ENCODE results near the gene OR11H6.
"Not testable (repeated sequence)": the region's sequence is repeated elsewhere in the genome, so short reads cannot be mapped to it uniquely, and the experiment has no call there.

The OR11H6 gene, protein sequence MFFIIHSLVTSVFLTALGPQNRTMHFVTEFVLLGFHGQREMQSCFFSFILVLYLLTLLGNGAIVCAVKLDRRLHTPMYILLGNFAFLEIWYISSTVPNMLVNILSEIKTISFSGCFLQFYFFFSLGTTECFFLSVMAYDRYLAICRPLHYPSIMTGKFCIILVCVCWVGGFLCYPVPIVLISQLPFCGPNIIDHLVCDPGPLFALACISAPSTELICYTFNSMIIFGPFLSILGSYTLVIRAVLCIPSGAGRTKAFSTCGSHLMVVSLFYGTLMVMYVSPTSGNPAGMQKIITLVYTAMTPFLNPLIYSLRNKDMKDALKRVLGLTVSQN

DNA sequence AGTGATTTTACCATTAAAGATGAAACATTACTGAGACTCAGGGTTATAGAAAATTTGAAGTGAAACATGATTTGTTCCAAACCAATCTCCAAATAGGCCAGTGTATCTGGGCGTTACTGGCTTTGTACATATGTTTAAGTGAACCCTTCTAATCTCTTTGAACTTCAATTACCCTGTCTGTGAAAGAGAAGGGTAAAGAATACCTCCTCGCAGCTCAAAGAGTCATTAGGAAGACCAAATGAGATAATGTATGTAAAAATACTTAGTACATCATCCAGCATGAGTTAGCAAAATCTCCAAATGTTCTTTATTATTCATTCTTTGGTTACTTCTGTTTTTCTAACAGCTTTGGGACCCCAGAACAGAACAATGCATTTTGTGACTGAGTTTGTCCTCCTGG is at the start of gene OR11H6:
OR11H6 (plus strand) TSS at position 301 of the 400 bp plus-strand sequence; CDS start at position 301, 0 bp downstream.
- no peak for DNase-seq (ENCODE audit: low read depth)

DNA sequence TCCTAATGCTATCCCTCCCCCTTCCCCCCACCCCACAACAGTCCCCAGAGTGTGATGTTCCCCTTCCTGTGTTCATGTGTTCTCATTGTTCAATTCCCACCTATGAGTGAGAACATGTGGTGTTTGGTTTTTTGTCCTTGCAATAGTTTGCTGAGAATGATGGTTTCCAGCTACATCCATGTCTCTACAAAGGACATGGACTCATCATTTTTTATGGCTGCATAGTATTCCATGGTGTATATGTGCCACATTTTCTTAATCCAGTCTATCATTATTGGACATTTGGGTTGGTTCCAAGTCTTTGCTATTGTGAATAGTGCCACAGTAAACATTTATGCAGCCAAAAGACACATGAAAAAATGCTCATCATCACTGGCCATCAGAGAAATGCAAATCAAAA is 49.3 kb upstream of the OR11H6 start:
- not testable (repeated sequence) for DNase-seq (ENCODE audit: low read depth)

DNA sequence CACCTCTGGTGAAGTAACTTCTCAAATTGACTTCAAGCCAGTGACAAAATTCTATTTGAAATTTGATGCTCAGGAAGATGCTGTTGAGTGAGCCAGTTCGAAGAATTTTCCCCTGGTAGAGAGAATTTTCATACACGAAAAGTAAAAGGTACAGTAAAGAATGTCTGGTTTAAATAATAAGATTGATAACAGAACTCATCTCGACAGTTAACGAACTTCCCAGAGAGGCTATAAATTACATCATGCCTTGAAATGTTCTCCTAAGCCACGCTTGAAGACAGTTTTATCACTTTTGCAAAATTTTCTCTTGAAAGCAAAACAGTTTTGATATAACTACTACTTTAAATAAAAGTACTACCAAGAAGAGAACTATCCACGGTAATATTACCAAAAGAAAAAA is 47.2 kb upstream of the OR11H6 start:
- no peak for DNase-seq (ENCODE audit: low read depth)

DNA sequence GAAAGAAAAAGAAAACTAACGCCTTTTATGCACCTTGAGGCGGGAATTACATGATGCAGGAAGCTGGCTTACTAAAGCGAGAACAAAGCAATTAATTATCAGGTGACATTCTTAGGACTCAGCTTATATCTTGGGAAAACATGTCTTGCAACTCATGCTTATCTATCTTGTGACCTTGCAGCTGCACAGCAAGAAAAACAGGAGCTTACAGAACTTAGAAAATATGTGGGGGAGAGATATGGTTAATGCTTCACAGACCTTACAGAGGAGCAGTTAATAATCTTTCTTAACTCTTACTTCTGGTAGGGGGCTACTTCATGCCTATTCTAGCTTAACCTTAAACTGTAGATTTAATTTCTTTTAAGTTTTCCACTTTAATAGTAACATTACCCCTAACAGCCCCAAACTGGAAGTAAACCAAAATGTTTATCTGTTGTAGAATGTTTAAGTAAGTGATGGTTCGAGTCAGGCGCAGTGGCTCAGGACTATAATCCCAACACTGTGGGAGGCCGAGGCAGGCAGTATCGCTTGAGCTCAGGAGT is 46.0 kb upstream of the OR11H6 start:
- no peak for DNase-seq (ENCODE audit: low read depth)

DNA sequence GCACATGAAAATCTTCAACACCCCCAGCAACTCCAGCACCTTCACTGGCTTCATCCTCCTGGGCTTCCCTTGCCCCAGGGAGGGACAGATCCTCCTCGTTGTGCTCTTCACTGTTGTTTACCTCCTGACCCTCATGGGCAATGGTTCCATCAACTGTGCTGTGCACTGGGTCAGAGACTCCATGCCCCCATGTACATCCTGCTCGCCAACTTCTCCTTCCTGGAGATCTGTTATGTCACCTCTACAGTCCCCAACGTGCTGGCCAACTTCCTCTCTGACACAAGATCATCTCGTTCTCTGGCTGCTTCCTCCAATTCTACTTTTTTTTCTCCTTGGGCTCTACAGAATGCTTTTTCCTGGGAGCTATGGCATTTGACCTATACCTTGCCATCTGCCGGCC is 44.3 kb upstream of the OR11H6 start:
- no peak for DNase-seq (ENCODE audit: low read depth)

DNA sequence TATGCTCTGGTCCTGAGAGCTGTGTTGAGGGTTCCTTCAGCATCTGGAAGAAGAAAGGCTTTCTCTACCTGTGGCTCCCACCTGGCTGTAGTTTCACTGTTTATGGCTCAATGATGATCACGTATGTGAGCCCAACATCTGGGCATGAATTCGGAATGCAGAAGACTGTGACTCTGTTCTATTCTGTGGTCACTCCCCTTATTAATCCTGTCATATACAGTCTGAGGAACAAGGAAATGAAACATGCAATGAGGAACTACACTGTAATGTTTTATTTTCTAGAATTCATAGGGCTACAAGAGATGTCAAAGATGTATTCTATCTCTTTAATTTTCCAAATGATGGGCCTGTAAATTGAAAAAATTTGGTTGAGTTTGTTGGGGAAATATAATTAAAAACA is 43.6 kb upstream of the OR11H6 start:
- DNase-seq (ENCODE audit: low read depth): no peak

DNA sequence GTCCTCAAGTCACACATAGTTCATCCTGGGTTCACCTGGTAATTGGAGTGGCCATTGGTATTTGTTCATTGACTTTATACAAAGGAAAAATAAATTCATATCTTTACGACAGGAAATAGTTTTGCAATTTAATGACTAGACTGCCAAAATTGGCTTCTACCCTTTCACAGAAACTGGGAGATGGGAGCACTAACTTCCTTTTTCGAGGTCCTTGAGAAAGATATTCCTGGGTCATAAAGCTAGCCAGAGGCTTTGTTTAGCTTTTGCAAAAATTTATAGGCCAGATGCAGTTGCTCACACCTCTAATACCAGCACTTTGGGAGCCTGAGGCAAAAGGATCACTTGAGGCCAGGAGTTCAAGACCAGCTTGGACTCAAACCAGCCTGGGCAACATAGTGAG is 43.0 kb upstream of the OR11H6 start:
- DNase-seq (ENCODE audit: low read depth): no peak

DNA sequence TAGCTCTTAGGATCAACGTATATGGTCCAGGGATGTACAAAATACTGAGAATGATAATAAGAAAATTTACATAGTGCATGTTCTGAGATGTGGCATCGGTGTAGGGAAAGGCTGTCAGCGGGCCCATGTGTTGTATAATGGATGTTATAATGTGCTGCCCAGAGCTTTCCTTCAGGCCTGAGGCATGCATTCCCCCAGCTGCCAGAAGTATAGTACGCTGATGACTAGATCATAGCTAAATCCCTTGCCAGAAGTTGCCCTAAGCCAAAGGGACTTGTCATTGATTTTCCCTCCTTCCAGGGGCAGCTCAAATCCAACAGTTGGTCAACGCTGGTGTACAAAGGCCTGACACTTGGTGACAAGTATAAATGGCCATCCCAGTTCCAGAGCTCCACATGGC is 39.3 kb upstream of the OR11H6 start:
- no peak for DNase-seq (ENCODE audit: low read depth)

DNA sequence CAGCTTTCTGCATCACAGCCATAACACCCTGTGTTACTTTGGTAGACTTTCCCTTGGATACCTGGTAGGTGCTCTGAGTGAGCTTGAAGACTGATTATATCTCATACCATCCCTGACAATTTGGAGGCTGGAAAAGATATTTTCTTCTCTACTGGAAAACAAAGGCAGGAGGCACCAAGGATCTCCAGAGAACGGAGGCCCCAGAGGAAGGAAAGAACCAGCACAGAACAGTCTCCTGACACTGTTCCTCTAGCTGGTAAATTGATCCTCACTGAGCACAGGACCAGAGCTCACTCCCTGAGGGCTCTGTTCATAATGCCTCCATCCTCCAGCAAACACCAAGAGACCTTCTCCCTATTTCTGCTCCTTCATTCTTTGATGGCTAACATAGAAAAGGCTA is 32.9 kb upstream of the OR11H6 start, which contains the start of gene OR11G2:
OR11G2 (plus strand) TSS at position 301 of the 400 bp plus-strand sequence. CDS start 6,542 bp downstream, outside the sequence.
- no peak for DNase-seq (ENCODE audit: low read depth)

DNA sequence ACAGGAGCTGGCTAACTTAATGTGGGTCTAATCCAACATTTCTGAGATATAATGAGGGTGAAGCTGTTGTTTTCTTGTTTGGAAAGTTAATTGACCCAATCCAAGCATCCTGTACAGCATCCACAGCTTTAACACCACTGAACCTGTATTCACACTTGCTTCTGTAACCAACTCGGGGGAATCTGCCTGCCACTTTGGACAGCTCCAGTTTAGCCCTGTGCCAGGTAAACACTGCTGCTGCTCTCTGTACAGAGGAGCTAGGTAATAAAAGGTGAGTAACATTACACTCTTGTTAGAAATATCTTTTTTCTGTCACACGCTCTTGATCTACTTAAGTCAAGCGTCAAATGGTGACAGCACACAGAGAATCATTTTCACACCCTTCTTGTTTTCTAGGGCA is 32.1 kb upstream of the OR11H6 start:
- DNase-seq (ENCODE audit: low read depth): no peak

DNA sequence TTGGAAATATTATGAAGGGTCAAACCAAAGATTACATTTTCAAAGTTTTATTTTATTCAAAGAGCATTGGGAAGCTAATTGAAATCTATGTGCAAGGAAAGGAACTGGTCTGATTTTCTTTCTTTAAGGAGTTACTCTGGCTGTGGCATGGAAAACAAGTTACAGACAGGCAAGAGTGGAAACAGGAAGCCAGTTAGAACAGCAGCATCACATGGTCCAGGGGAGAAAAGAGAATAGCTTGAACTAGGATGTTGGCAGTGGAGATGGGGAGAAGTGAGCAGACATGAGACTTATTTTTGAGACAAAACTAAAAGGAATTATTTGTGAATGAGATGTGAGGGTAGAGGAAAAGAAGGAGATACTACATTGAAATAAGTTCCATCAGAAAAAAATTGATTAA is 29.4 kb upstream of the OR11H6 start:
- DNase-seq (ENCODE audit: low read depth): no peak

DNA sequence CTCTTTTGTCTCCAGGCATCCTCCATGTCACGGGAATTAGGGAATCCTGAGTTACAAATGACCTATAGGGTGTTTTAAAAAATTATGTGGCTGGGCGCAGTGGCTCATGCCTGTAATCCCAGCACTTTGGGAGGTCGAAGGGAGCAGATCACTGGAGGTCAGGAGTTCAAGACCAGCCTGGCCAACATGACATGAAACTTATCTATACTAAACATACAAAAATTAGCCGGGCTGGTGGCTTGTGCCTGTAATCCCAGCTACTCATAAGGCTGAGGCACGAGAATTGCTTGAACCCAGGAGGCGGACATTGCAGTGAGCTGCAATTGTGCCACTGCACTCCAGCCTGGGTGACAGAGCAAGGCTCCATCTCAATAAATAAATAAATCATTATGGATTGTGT is 28.3 kb upstream of the OR11H6 start:
- DNase-seq (ENCODE audit: low read depth): not testable (repeated sequence)

DNA sequence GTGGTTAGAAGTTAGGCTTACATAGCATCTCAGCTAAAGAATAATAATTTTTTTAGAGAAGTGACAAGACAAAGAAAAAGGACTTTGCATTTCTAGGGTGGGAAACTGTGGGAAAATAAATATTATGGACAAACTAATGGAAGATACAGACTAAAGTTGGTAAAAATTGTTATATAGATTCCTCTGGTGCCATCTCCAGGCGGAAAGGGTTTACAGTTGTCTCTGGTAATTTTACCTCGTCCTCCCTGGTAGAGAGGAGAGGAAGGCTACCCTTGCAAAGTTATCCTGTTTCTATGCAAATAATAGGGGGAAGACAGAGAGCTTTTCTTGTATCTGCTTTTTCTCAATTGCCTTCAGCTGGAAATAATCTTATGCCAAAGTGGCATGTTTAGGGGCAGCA is 27.6 kb upstream of the OR11H6 start:
- no peak for DNase-seq (ENCODE audit: low read depth)

DNA sequence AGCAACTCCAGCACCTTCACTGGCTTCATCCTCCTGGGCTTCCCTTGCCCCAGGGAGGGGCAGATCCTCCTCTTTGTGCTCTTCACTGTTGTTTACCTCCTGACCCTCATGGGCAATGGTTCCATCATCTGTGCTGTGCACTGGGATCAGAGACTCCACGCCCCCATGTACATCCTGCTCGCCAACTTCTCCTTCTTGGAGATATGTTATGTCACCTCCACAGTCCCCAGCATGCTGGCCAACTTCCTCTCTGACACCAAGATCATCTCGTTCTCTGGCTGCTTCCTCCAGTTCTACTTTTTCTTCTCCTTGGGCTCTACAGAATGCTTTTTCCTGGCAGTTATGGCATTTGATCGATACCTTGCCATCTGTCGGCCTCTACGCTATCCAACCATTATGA is 26.1 kb upstream of the OR11H6 start:
- DNase-seq (ENCODE audit: low read depth): no peak

DNA sequence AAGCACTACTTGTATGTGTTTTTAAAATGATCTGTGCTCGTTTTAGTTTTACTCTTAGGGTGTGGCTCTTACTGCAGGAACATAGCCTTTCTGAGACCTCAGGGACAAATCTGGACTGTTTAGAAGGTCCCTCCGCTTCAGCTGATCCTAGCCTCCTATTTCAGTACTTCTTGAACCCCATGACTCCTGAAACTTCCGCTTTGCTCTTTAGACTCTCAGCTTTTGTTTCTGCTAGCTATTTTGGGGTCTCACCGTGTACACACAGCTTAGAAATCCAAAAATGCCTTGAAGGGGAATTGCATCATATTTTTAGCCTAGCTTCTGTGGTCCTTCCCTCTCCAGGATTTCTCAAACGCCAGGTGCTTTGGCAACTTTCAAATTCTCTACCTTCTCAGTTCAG is 24.5 kb upstream of the OR11H6 start:
- no peak for DNase-seq (ENCODE audit: low read depth)

DNA sequence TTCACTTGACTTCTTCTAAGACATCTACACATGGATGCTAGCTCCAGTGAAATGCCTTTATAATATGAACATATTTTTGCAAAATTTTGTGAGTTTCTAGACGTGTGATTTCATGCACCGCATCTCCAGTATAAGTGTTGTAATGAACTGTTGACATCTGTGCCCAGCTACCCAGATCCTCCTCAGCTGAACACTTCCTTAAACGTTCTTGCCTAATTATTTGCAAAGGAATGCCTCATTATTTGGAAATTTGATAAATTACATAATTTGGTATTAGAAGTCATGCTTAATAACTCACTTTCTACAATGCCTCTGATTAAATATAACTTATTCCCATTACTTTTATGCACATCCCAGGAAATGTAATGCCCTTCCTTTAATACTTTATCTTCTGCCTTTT is 18.8 kb upstream of the OR11H6 start:
- DNase-seq (ENCODE audit: low read depth): no peak

DNA sequence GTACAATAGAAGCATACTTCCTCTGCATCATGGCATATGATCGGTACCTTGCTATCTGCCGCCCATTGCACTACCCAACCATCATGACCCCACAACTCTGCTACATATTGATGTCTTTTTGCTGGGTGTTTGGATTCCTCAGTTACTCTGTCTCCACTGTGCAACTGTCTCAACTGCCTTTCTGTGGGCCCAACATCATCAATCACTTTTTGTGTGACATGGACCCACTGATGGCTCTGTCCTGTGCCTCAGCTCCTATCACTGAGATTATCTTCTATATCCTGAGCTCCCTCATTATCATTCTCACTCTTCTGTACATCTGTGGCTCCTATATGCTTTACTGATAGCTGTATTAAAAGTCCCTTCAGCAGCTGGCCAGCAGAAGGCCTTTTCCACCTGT is 13.9 kb upstream of the OR11H6 start:
- no peak for DNase-seq (ENCODE audit: low read depth)

DNA sequence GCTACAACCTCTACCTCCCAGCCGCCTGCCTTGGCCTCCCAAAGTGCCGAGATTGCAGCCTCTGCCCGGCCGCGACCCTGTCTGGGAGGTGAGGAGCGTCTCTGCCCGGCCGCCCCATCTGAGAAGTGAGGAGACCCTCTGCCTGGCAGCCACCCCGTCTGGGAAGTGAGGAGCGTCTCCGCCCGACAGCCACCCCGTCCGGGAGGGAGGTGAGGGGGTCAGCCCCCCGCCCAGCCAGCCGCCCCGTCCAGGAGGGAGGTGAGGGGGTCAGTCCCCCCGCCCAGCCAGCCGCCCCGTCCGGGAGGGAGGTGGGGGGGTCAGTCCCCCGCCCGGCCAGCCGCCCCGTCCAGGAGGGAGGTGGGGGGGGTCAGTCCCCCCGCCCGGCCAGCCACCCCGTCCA is 11.1 kb upstream of the OR11H6 start:
- not testable (repeated sequence) for DNase-seq (ENCODE audit: low read depth)

DNA sequence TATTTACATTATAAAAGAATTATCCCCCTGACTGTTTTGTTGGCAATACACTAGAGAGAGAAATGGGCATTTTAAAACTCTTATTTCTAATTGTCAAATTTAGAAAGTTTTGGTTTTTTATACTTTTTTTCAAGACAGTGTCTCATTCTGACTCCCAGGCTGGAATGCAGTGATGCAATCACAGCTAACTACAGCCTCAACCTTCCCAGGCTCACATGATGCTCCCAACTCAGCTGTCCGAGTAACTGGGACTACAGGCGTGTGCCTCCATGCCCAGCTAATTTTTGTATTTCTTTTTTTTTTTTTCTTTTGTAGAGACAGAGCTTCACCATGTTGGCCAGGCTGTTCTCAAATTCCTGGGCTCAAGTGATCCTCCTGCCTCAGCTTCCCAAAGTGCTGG is 8.3 kb upstream of the OR11H6 start:
- DNase-seq (ENCODE audit: low read depth): no peak

DNA sequence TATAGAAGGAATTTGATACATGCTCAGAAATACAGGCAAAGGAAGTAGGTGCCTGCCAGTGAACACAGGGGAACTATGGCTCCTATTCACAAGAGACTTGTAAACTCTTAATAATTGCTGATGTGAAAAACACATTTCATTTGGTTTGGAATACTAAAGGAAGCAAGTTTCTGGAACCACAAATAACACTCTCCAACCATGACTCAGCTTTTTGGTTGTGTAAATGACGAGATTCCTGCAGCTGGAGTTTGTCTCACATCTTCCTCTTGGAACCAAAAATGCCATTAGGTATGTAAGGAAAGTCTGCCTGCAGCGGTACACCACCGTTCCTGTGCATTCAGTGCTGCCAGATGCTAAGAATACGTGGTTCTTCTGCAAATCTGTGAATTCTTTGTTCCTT is 4.5 kb upstream of the OR11H6 start:
- DNase-seq (ENCODE audit: low read depth): no peak

DNA sequence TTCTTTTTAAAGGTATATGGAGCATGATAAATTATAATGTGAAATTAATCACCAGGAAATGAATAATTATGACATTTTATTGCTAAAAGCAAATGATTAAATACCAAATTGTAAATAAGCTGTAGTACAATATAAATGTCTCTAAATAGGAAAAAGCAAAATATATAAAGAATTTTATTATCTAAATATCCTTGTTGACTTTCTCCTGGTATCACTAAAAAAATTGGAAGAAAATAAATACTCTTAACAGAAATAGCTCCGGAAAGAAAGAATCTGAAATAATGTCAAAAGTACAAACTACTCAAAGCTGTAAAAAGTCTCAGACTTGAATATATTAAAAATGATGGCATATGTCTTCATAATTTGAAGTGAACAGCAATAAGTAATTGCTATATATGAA is 5.2 kb downstream of the OR11H6 start, which contains the start of gene OR11H7:
OR11H7 (plus strand) TSS at position 301 of the 400 bp plus-strand sequence.
- DNase-seq (ENCODE audit: low read depth): no peak

DNA sequence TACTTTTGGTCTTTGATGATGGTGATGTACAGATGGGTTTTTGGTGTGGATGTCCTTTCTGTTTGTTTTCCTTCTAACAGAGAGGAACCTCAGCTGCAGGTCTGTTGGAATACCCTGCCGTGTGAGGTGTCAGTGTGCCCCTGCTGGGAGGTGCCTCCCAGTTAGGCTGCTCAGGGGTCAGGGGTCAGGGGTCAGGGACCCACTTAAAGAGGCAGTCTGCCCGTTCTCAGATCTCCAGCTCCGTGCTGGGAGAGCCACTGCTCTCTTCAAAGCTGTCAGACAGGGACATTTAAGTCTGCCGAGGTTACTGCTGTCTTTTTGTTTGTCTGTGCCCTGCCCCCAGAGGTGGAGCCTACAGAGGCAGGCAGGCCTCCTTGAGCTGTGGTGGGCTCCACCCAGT is 11.9 kb downstream of the OR11H6 start:
- not testable (repeated sequence) for DNase-seq (ENCODE audit: low read depth)

DNA sequence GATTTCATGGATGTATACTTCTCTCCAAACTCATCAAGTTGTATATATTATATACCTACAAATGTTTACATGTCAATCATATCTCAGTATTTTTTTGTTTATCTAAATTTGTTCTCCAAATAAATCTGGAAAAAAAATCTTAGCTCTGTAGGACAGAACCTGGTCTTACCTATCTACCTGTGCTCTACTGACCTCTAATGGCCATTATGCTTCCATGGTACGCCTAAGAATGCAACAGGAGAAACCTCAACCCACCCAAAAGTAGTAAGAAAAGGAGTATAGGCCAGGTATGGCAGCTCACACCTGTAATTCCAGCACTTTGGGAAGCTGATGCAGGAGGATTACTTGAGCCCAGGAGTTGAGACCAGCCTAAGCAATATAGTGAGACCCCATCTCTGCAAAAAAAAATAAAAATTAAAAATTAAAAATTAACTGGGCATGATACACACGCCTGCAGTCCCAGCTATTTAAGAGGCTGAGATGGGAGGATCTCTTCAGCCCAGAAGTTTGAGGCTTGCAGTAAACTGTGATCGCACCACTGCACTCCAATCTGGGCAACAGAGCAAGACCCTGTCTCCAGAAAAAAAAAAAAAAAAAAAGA is 24.2 kb downstream of the OR11H6 start:
- no peak for DNase-seq (ENCODE audit: low read depth)

Data from stimulated activated CD8-positive, alpha-beta memory T cell treated with anti-CD3 and anti-CD28 coated beads, Interleukin-12 subunit alpha, Interleukin-12 subunit beta, amount 100 ng/mL, for 4 hours (primary cell).